ENCODE measurements around the gene CIB2. TPM values are rescaled to one million over a fixed set of nuclear protein-coding genes. Genes with fewer than 3 reads are reported as not detected.

Gene CIB2
- total RNA-seq, 1 donor from 2014 or later, result 16.4 TPM

GRCh38 chr15:78112551-78112950 lies 18.7 kb downstream of the CIB2 start:
- H3K27me3 Mint-ChIP-seq (ENCODE audit: unreplicated experiment), result no peaks in the 10 kb centered on the region
- no peaks in the 10 kb centered on the region for H3K9me3 Mint-ChIP-seq (ENCODE audit: unreplicated experiment)
- H3K27ac Mint-ChIP-seq (ENCODE audit: unreplicated experiment), result no peak overlapping the region
- H3K4me1 Mint-ChIP-seq (ENCODE audit: unreplicated experiment), result no peaks in the 10 kb centered on the region
- no peak for DNase-seq (ENCODE audit: low spot score)
- TF ChIP-seq CTCF (IDR thresholded peaks at IDR 0.05; ENCODE audit: unreplicated experiment), result no peak
- H3K36me3 Mint-ChIP-seq (ENCODE audit: low read depth, unreplicated experiment), result no peaks in the 10 kb centered on the region
- H3K4me3 Mint-ChIP-seq (ENCODE audit: unreplicated experiment), result no peak overlapping the region

GRCh38 chr15:78111788-78112187 lies 19.5 kb downstream of the CIB2 start:
- DNase-seq (ENCODE audit: low spot score), result no peak
- H3K36me3 Mint-ChIP-seq (ENCODE audit: low read depth, unreplicated experiment), result no peaks in the 10 kb centered on the region
- no peaks in the 10 kb centered on the region for H3K9me3 Mint-ChIP-seq (ENCODE audit: unreplicated experiment)
- no peaks in the 10 kb centered on the region for H3K4me1 Mint-ChIP-seq (ENCODE audit: unreplicated experiment)
- H3K27me3 Mint-ChIP-seq (ENCODE audit: unreplicated experiment), result no peaks in the 10 kb centered on the region
- no peak overlapping the region for H3K4me3 Mint-ChIP-seq (ENCODE audit: unreplicated experiment)
- no peak for TF ChIP-seq CTCF (IDR thresholded peaks at IDR 0.05; ENCODE audit: unreplicated experiment)
- H3K27ac Mint-ChIP-seq (ENCODE audit: unreplicated experiment), result no peak overlapping the region

GRCh38 chr15:78110916-78111475 lies 20.2 kb downstream of the CIB2 start:
- Mint-ChIP-seq H3K4me1 (ENCODE audit: unreplicated experiment) (peaks cover 1% of the 10 kb centered on the region), H3K27me3 (ENCODE audit: unreplicated experiment) (no peaks in the 10 kb centered on the region), H3K4me3 (ENCODE audit: unreplicated experiment) (no peak overlapping the region), H3K9me3 (ENCODE audit: unreplicated experiment) (no peaks in the 10 kb centered on the region), H3K27ac (ENCODE audit: unreplicated experiment) (no peak overlapping the region), H3K36me3 (ENCODE audit: low read depth, unreplicated experiment) (no peaks in the 10 kb centered on the region)
- TF ChIP-seq CTCF (IDR thresholded peaks at IDR 0.05; ENCODE audit: unreplicated experiment), result no peak
- DNase-seq (ENCODE audit: low spot score), result no peak

GRCh38 chr15:78110096-78110495 lies 21.1 kb downstream of the CIB2 start:
- no peak overlapping the region for H3K27ac Mint-ChIP-seq (ENCODE audit: unreplicated experiment)
- H3K36me3 Mint-ChIP-seq (ENCODE audit: low read depth, unreplicated experiment), result no peaks in the 10 kb centered on the region
- no peaks in the 10 kb centered on the region for H3K9me3 Mint-ChIP-seq (ENCODE audit: unreplicated experiment)
- DNase-seq (ENCODE audit: low spot score), result no peak
- no peaks in the 10 kb centered on the region for H3K27me3 Mint-ChIP-seq (ENCODE audit: unreplicated experiment)
- H3K4me3 Mint-ChIP-seq (ENCODE audit: unreplicated experiment), result no peak overlapping the region
- TF ChIP-seq CTCF (IDR thresholded peaks at IDR 0.05; ENCODE audit: unreplicated experiment), result no peak
- peaks cover 4% of the 10 kb centered on the region for H3K4me1 Mint-ChIP-seq (ENCODE audit: unreplicated experiment)

GRCh38 chr15:78109156-78109555 lies 22.1 kb downstream of the CIB2 start:
- H3K27me3 Mint-ChIP-seq (ENCODE audit: unreplicated experiment), result peaks cover 4% of the 10 kb centered on the region
- H3K27ac Mint-ChIP-seq (ENCODE audit: unreplicated experiment), result no peak overlapping the region
- H3K4me1 Mint-ChIP-seq (ENCODE audit: unreplicated experiment), result peaks cover 9% of the 10 kb centered on the region
- no peak for DNase-seq (ENCODE audit: low spot score)
- no peak for TF ChIP-seq CTCF (IDR thresholded peaks at IDR 0.05; ENCODE audit: unreplicated experiment)
- H3K4me3 Mint-ChIP-seq (ENCODE audit: unreplicated experiment), result no peak overlapping the region
- no peaks in the 10 kb centered on the region for H3K36me3 Mint-ChIP-seq (ENCODE audit: low read depth, unreplicated experiment)
- no peaks in the 10 kb centered on the region for H3K9me3 Mint-ChIP-seq (ENCODE audit: unreplicated experiment)
